ENCODE measurements around the gene CORT.

DNA sequence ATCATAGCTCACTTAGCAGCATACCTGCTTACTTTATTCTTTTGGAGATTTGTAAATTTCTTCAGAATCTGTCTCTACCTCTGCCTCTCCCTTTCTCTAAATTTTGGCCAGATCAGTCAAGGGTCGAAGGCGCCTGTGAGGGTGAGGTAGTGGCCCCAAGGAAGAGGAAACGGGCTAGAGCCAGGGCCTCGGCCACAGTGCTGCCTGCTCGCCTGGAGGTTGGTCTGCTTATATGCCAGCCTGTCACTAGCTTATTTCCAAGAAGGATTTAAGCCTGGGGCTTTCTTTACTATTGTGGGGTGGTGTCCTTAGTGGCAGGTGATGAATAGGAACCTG, 44.6 kb downstream of the CORT start:
- TF ChIP-seq, protein P1, sequence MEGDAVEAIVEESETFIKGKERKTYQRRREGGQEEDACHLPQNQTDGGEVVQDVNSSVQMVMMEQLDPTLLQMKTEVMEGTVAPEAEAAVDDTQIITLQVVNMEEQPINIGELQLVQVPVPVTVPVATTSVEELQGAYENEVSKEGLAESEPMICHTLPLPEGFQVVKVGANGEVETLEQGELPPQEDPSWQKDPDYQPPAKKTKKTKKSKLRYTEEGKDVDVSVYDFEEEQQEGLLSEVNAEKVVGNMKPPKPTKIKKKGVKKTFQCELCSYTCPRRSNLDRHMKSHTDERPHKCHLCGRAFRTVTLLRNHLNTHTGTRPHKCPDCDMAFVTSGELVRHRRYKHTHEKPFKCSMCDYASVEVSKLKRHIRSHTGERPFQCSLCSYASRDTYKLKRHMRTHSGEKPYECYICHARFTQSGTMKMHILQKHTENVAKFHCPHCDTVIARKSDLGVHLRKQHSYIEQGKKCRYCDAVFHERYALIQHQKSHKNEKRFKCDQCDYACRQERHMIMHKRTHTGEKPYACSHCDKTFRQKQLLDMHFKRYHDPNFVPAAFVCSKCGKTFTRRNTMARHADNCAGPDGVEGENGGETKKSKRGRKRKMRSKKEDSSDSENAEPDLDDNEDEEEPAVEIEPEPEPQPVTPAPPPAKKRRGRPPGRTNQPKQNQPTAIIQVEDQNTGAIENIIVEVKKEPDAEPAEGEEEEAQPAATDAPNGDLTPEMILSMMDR (IDR thresholded peaks at IDR 0.05 in 2 of 3, conservative IDR thresholded peaks at IDR 0.05 in 1 of 3; ENCODE audit: control insufficient read depth in 2 of 3, extremely low read depth in 1 of 3, insufficient read depth in 1 of 3, low read depth in 3 of 3, low read length in 3 of 3), result no peak
- TF ChIP-seq CBFB (IDR thresholded peaks at IDR 0.05; ENCODE audit: low read depth), result no peak
- no peak for TF ChIP-seq POLR2A (IDR thresholded peaks at IDR 0.05; ENCODE audit: low read depth, low read length)
- no peak for TF ChIP-seq NRF1 (conservative IDR thresholded peaks at IDR 0.05; ENCODE audit: low read depth, low read length)
- no peak for TF ChIP-seq PRDM15 (CRISPR knock-in tag; IDR thresholded peaks at IDR 0.05)
- TF ChIP-seq, protein P2, sequence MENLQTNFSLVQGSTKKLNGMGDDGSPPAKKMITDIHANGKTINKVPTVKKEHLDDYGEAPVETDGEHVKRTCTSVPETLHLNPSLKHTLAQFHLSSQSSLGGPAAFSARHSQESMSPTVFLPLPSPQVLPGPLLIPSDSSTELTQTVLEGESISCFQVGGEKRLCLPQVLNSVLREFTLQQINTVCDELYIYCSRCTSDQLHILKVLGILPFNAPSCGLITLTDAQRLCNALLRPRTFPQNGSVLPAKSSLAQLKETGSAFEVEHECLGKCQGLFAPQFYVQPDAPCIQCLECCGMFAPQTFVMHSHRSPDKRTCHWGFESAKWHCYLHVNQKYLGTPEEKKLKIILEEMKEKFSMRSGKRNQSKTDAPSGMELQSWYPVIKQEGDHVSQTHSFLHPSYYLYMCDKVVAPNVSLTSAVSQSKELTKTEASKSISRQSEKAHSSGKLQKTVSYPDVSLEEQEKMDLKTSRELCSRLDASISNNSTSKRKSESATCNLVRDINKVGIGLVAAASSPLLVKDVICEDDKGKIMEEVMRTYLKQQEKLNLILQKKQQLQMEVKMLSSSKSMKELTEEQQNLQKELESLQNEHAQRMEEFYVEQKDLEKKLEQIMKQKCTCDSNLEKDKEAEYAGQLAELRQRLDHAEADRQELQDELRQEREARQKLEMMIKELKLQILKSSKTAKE (IDR thresholded peaks at IDR 0.05; ENCODE audit: low read depth, poor library complexity, severe bottlenecking), result no peak
- TF ChIP-seq GABPA (IDR thresholded peaks at IDR 0.05; ENCODE audit: low read depth), result no peak
- TF ChIP-seq ZNF384 (IDR thresholded peaks at IDR 0.05; ENCODE audit: borderline replicate concordance, low read depth, low read length), result no peak
- TF ChIP-seq PKNOX1 (IDR thresholded peaks at IDR 0.05), result no peak
